ENCODE data around the gene CPTP.

CPTP gene

GRCh38 chr1:1292442-1292779 lies 32.2 kb upstream of the CPTP start:
- no peak for DNase-seq (ENCODE audit: low read depth in 2 of 2)

GRCh38 chr1:1292851-1293250 lies 31.8 kb upstream of the CPTP start:
- no peak for DNase-seq (ENCODE audit: low read depth in 2 of 2)

- DNase-seq (ENCODE audit: low read depth in 2 of 2), result no peak
Observed at GRCh38 chr1:1293263-1294249, 31.0 kb upstream of the CPTP start.

- no peak for DNase-seq (ENCODE audit: low read depth in 2 of 2)
Observed at GRCh38 chr1:1294250-1294890, 30.2 kb upstream of the CPTP start.

- no peak for DNase-seq (ENCODE audit: low read depth in 2 of 2)
Observed at GRCh38 chr1:1295154-1295923, 29.3 kb upstream of the CPTP start.

GRCh38 chr1:1296070-1297061 lies 28.2 kb upstream of the CPTP start:
- no peak for DNase-seq (ENCODE audit: low read depth in 2 of 2)

- DNase-seq (ENCODE audit: low read depth in 2 of 2), result no peak
Observed at GRCh38 chr1:1297802-1298424, 26.7 kb upstream of the CPTP start.

GRCh38 chr1:1298861-1299685 lies 25.5 kb upstream of the CPTP start:
- DNase-seq (ENCODE audit: low read depth in 2 of 2), result no peak

GRCh38 chr1:1299686-1300351 lies 24.8 kb upstream of the CPTP start:
- no peak for DNase-seq (ENCODE audit: low read depth in 2 of 2)

- DNase-seq (ENCODE audit: low read depth in 2 of 2), result no peak
Observed at GRCh38 chr1:1300352-1300739, 24.3 kb upstream of the CPTP start.

- DNase-seq (ENCODE audit: low read depth in 2 of 2), result no peak
Observed at GRCh38 chr1:1302006-1302430, 22.6 kb upstream of the CPTP start.

- DNase-seq (ENCODE audit: low read depth in 2 of 2), result no peak
Observed at GRCh38 chr1:1302951-1303509, 21.6 kb upstream of the CPTP start.

- DNase-seq (ENCODE audit: low read depth in 2 of 2), result no peak
Observed at GRCh38 chr1:1303736-1304135, 20.9 kb upstream of the CPTP start.

GRCh38 chr1:1304331-1305299 lies 20.0 kb upstream of the CPTP start:
- no peak for DNase-seq (ENCODE audit: low read depth in 2 of 2)

- DNase-seq (ENCODE audit: low read depth in 2 of 2), result peak; percentile 51 to 65
Observed at GRCh38 chr1:1305300-1306069, 19.1 kb upstream of the CPTP start.

GRCh38 chr1:1306070-1306660 lies 18.4 kb upstream of the CPTP start:
- no peak for DNase-seq (ENCODE audit: low read depth in 2 of 2)
